Kidney (tissue), 14 donors: ENCODE data around the gene OXER1. TPM values are rescaled to one million over a fixed set of nuclear protein-coding genes. Genes with fewer than 3 reads are reported as not detected.

Experiments
- DNase-seq, 5 donors: peaks; one replicate each; pipeline ENCODE4 v3.0.0-alpha.2; 2013 to 2020
- FAIRE-seq: peaks from 2 replicates; lab custom pipeline; 2012; peaks lifted over from hg19 to GRCh38; lab: Jason Lieb, UNC
- H3K27ac ChIP-seq, 2 donors: one replicate each; pipeline ENCODE4 v1.7.0; 2013; ENCODE audit warnings: low read depth in 2 of 2, low read length in 2 of 2, inconsistent platforms in 1 of 2
- H3K27me3 ChIP-seq: one replicate; pipeline ENCODE4 v1.7.1; 2013; ENCODE audit warnings: low read length, inconsistent platforms; ENCODE audit not compliant: control insufficient read depth, insufficient read depth
- H3K36me3 ChIP-seq, 3 donors: one replicate each; pipeline versions ENCODE4 v1.7.0 to v1.7.1; 2013; ENCODE audit warnings: low read length in 3 of 3, control low read depth in 1 of 3, inconsistent platforms in 1 of 3; ENCODE audit not compliant: insufficient read depth in 3 of 3, control insufficient read depth in 2 of 3
- H3K4me1 ChIP-seq, 3 donors: one replicate each; pipeline versions ENCODE4 v1.7.0 to v1.7.1; 2013; ENCODE audit warnings: low read length in 3 of 3, inconsistent platforms in 1 of 3, low read depth in 1 of 3; ENCODE audit not compliant: control insufficient read depth in 2 of 3, insufficient read depth in 2 of 3
- H3K4me3 ChIP-seq, 3 donors: one replicate each; pipeline versions ENCODE4 v1.7.0 to v1.8.1; 2013; ENCODE audit warnings: low read length in 3 of 3, control low read depth in 1 of 3, inconsistent platforms in 1 of 3
- H3K9ac ChIP-seq, 3 donors: one replicate each; pipeline versions ENCODE4 v1.7.0 to v1.7.1; 2013; ENCODE audit warnings: low read length in 3 of 3, control low read depth in 1 of 3, inconsistent platforms in 1 of 3
- H3K9me3 ChIP-seq, 3 donors: one replicate each; pipeline versions ENCODE4 v1.7.0 to v1.7.1; 2013; ENCODE audit warnings: low read length in 3 of 3, control low read depth in 1 of 3, inconsistent platforms in 1 of 3; ENCODE audit not compliant: control insufficient read depth in 2 of 3, insufficient read depth in 1 of 3
- intact Hi-C: fragments of 100-400 bp; cut with DNase I; formaldehyde crosslinking; loops from one replicate; pipeline ENCODE4 v1.11.1; 2022
- polyA plus RNA-seq: library from polyadenylated mRNA; stranded (reverse); fragments of 350-450 nt; fragmentation: Illumina TruSeq; extraction: RNeasy Lipid Tissue Mini Kit (QIAGEN cat#74804); gene quantifications from one replicate; pipeline ENCODE4 v1.2.3, GENCODE V29; 2014; ENCODE audit warnings: low read depth, low replicate concordance; ENCODE audit not compliant: insufficient read depth
- total RNA-seq: library from RNA; stranded (reverse); fragmentation: NEBNext Ultra II Directional; extraction: Animal tissue kit (Norgen Biotek cat#: 25700); gene quantifications from one replicate; pipeline ENCODE4 v1.2.1, GENCODE V29; 2021
- TF ChIP-seq, protein P1 (sequence below): IDR thresholded peaks from 3 replicates; pipeline ENCODE4 v1.5.1; 2012; ENCODE audit warnings: mild to moderate bottlenecking, moderate library complexity, borderline replicate concordance; ENCODE audit not compliant: insufficient read depth; ENCODE audit errors: extremely low read depth
- donor health status: control.
- donor health status: control.
- donor health status: control.
- donor health status: control.
- donor health status: control.
- donor health status: DM: yes; HTN: yes; CAD: no.
- donor health status: Normal renal cell carcinoma (clear cell type).

Gene OXER1
- total and polyA plus RNA-seq, 2 donors from 2014 or later, result 2.5 to 5.4 TPM

DNA sequence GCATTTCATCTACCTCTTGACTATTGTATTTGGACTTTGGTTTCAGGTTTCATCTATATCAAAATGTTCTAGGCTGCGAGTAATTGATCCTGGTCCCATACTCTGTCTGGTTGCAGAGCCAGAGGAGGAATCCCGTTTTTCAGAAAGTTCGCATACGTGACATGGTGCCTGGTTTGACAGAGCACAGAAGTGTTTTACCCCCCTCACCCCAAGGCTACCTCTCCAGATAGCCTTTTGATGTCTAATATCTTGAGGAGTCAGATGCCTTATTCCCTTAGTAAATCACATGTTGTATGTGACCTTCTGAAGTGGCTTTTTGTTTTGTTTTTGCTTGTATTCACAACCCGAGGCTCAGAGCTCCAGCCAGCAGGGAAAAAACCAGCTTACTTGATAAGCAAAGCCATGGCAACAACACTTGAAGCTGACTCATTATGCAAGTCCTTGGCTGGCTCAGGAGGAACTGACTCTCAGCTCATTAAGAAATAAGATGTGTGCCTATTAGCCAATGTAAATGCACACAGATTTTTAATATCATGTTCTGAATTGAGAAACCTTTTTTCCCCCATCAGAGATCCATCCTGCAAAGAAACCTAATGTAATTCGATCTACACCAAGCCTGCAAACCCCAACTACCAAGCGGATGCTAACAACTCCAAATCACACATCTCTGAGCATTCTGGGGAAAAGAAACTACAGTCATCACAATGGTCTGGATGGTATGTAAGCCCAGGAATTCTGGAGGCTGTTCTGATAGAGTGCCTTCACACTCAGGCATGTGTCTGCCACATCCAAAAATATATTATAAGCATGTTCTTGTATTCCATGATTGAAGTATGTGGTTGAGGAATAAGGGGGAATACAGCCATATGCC, 41.4 kb downstream of the OXER1 start:
- Histone ChIP-seq H3K9me3 (no peaks in the 10 kb centered on the region), H3K27me3 (no peaks in the 10 kb centered on the region), H3K27ac (peak overlapping the region in 1 of 2 donors; percentile 7), H3K4me3 (no peak overlapping the region), H3K9ac (no peak overlapping the region), H3K36me3 (no peaks in the 10 kb centered on the region), H3K4me1 (no peaks in the 10 kb centered on the region)
- TF ChIP-seq, protein P1, sequence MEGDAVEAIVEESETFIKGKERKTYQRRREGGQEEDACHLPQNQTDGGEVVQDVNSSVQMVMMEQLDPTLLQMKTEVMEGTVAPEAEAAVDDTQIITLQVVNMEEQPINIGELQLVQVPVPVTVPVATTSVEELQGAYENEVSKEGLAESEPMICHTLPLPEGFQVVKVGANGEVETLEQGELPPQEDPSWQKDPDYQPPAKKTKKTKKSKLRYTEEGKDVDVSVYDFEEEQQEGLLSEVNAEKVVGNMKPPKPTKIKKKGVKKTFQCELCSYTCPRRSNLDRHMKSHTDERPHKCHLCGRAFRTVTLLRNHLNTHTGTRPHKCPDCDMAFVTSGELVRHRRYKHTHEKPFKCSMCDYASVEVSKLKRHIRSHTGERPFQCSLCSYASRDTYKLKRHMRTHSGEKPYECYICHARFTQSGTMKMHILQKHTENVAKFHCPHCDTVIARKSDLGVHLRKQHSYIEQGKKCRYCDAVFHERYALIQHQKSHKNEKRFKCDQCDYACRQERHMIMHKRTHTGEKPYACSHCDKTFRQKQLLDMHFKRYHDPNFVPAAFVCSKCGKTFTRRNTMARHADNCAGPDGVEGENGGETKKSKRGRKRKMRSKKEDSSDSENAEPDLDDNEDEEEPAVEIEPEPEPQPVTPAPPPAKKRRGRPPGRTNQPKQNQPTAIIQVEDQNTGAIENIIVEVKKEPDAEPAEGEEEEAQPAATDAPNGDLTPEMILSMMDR, result no peak
- peak in 2 of 5 donors; percentile 26 to 71 for DNase-seq
- intact Hi-C loops, result no loop called here
- FAIRE-seq, result no peak

DNA sequence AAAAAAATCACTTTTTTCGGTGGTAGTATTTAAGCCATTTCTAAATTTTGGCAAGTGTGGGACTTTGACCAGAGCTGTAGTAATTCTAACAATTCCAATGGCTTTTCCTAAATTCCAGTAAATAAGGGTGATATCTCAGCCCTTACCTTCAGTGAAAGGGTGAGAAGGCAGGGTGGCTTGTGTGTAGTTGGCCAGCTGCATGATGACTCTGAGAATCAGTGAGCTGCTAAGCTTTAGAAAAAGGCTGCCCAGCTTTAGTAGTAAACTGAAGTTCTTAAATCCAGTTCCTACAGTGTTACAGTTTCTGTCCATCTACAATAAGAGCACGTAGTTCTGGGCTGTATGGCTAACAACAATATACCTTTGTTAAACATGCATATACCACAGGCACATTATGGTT, 42.0 kb downstream of the OXER1 start:
- Histone ChIP-seq H3K9ac (no peak overlapping the region), H3K9me3 (no peaks in the 10 kb centered on the region), H3K4me1 (no peaks in the 10 kb centered on the region), H3K27me3 (no peaks in the 10 kb centered on the region), H3K4me3 (no peak overlapping the region), H3K27ac (peak overlapping the region in 1 of 2 donors; percentile 7), H3K36me3 (no peaks in the 10 kb centered on the region)
- TF ChIP-seq, protein P1, result no peak
- intact Hi-C loops, result no loop called here
- no peak for FAIRE-seq
- DNase-seq, result no peak

DNA sequence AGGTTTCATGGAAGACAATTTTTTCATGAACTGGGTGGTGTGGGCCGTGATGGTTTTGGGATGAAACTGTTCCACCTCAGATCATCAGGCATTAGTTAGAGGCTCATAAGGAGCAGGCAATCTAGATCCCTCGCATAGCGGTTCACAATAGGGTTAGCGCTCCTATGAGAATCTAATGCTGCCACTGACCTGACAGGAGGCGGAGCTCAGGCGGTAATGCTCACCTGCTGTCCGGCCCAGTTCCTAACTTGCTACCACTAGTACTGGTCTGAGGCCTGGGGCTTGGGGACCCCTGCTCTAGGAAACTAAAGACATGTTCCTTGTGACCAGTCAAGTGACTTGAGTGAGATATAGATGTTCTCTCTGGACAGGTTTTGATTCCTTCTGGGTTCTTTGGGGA, 49.2 kb downstream of the OXER1 start:
- Histone ChIP-seq H3K4me1 (no peaks in the 10 kb centered on the region), H3K9me3 (no peaks in the 10 kb centered on the region), H3K27ac (no peak overlapping the region), H3K4me3 (no peak overlapping the region), H3K36me3 (peaks cover 0 to under 1% (median 0%) of the 10 kb centered on the region in 3 donors), H3K9ac (no peak overlapping the region), H3K27me3 (no peaks in the 10 kb centered on the region)
- no peak for DNase-seq
- TF ChIP-seq, protein P1, result no peak
- no peak for FAIRE-seq
- intact Hi-C loops, result no loop called here
